Pulmonary artery endothelial cell (primary cell): ENCODE data around the gene RP2. TPM values are rescaled to one million over a fixed set of nuclear protein-coding genes. Genes with fewer than 3 reads are reported as not detected.

Source experiments
- DNase-seq: peaks from one replicate; pipeline ENCODE4 v3.0.0-alpha.2; 2011; ENCODE audit warnings: low read depth, low spot score
- total RNA-seq: library from RNA; depleted of rRNA; stranded (reverse); fragments of >200 nt; gene quantifications from 2 replicates; pipeline ENCODE4 v1.2.3, GENCODE V29; 2014

Gene RP2
- total RNA-seq, 1 donor from 2014 or later: 28.8 TPM

- no peak for DNase-seq
These were observed 4.5 kb downstream of the RP2 start for GRCh38 chrX:46841346-46841745.

- DNase-seq: no peak
These were observed 8.1 kb downstream of the RP2 start for GRCh38 chrX:46844913-46845312.

GRCh38 chrX:46849933-46850332 is 13.1 kb downstream of the RP2 start:
- DNase-seq: no peak

GRCh38 chrX:46850771-46851170 is 13.9 kb downstream of the RP2 start:
- no peak for DNase-seq

GRCh38 chrX:46856483-46856882 is 19.6 kb downstream of the RP2 start:
- DNase-seq: no peak

GRCh38 chrX:46860557-46860956 is 23.7 kb downstream of the RP2 start:
- DNase-seq: no peak

GRCh38 chrX:46863072-46863471 is 26.2 kb downstream of the RP2 start:
- no peak for DNase-seq

- DNase-seq: no peak
These were observed 27.8 kb downstream of the RP2 start for GRCh38 chrX:46864606-46865005.

GRCh38 chrX:46865281-46865680 is 28.4 kb downstream of the RP2 start:
- DNase-seq: peak; percentile 32

GRCh38 chrX:46866726-46867125 is 29.9 kb downstream of the RP2 start:
- no peak for DNase-seq

GRCh38 chrX:46873746-46874145 is 36.9 kb downstream of the RP2 start:
- DNase-seq: no peak

GRCh38 chrX:46876901-46877300 is 40.1 kb downstream of the RP2 start:
- DNase-seq: no peak

GRCh38 chrX:46882266-46882665 is 45.4 kb downstream of the RP2 start:
- DNase-seq: no peak

GRCh38 chrX:46884799-46885198 is 48.0 kb downstream of the RP2 start:
- DNase-seq: no peak

- no peak for DNase-seq
These were observed 61.4 kb downstream of the RP2 start for GRCh38 chrX:46898207-46898606.

- peak; percentile 40 for DNase-seq
These were observed 66.8 kb downstream of the RP2 start for GRCh38 chrX:46903458-46904242.

GRCh38 chrX:46904626-46905025 is 67.8 kb downstream of the RP2 start:
- peak; percentile 32 for DNase-seq

- DNase-seq: no peak
These were observed 73.6 kb downstream of the RP2 start for GRCh38 chrX:46910415-46910814.

- DNase-seq: peak; percentile 47
These were observed 75.3 kb downstream of the RP2 start, which contains the start of gene JADE3 for GRCh38 chrX:46912098-46912602. Gene JADE3 (plus strand): TSS chrX:46912421. CDS start chrX:46984895, 72,474 bp downstream.

- DNase-seq: no peak
These were observed 76.0 kb downstream of the RP2 start for GRCh38 chrX:46912603-46913491.

- no peak for DNase-seq
These were observed 76.8 kb downstream of the RP2 start for GRCh38 chrX:46913667-46914066.

GRCh38 chrX:46916273-46916672 is 79.4 kb downstream of the RP2 start:
- no peak for DNase-seq
